GM19351 (cell line): Measurements from ENCODE around the gene COQ3.

ENCODE experiments used
- ATAC-seq: cut with Tn5 transposase; IDR thresholded peaks from one replicate; pipeline ENCODE4 v1.9.1; 2021; ENCODE audit warnings: mild to moderate bottlenecking, moderate library complexity; ENCODE audit not compliant: unreplicated experiment

The COQ3 gene

DNA sequence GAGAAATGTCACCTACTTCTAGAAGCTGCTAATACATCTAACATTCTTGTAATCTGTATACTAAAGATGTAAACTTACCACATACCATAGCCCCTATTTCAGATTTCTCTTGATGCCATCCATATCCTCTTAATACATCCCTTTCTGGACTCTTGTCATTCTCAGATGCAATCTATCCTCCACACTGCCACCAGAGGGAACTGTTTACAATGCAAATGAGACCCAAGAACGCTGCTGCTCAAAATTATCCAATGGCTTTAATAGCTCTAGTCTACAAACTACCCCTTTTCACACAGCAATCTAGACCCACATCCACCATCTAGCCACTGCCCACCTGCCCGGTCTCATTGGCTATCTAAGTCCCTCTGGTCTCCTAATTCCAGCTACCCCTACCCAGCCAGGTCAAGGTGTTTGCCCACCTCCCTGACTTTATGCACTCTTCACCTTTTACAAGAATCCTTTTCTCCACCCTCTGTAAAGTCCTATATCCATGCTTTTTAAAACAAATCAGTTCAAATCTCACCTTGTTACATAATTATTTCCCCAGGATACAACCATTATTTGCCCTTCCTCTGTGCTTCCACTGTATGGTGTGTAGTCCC, 59.4 kb downstream of the COQ3 start:
- ATAC-seq, result peak; percentile 38

DNA sequence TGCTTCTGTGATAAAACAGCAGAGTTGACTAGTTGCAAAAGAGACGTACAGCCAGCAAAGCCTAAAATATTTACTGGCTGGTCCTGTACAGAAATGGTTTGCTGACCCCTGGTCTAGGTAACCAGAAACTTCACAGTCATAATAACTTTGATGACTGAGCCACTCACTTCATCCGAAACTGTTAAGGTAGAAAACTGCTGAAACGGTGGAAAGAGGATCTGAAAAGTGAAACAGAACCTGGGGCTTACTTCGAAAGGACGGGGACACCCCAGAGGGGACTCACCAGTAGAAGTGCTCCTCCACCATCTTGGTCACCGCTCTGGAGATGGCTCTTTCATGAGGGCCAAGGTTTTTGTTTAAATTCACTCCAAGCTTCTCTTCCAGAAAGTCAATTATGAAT, 60.9 kb downstream of the COQ3 start:
- peak; percentile 85 for ATAC-seq

DNA sequence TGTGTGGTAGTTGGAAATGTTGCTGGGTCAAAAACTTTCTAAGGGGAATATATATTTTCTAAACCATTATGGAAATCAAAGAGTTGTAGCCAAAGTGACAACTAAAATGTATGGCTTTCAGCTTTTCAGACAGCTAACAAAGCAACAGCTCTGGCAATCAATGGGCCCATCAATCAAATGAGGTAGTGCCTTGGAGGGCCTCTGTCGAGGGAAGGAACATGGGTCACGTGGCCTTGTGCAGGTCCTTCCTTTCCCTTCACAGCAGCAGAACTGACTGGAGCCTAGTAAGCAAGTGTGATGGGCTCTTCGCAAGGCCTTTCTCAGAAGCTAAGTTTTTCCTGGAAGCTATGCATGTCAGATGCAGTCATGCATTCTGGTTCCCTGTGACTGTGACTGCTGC, 62.5 kb downstream of the COQ3 start:
- ATAC-seq, result no peak

DNA sequence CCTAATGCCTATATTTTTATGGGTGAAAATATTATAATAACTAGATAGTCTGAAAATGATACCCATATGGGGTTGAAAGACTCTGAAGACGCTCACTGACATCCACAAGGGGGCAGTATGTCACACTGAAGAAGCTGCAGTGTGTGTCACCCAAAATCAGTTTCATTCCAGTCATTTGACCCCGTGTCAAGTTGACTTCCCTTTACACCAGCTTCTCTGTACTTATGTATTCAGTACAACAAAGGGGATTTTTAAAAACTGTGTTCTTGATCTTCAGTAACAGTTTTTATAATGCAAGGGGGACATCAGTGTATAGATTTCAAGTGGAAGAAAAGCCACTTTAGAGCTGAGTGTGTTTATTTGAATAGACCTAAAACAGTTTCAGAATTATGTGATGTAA, 63.8 kb downstream of the COQ3 start:
- peak; percentile 60 for ATAC-seq

DNA sequence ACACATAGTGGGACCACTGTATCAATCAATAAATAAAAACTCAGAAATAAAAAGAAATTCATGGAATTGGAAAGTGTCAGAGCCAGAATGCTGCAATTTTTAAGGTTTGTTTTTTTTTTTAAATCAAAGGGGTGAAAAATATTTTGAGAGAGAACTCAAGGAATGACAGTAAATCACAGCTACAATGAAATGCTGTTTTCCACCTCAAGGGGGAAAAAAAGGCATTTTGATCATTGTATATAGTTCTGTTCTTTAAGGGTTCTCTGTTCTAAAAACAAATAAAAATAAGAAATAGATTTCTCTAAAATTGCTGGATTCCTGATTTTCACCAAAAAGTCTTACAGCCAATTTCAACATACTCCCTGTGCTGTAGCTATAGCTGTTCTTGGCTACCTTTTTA, 69.0 kb downstream of the COQ3 start:
- ATAC-seq, result no peak
